ENCODE results near the gene RPL29. TPM values are rescaled to one million over a fixed set of nuclear protein-coding genes. Genes with fewer than 3 reads are reported as not detected.

RPL29 gene
- total and polyA plus RNA-seq, 2 of the 13 experiments (the other 11 are each of a cell fraction or from before 2014, with no cell fraction given), result 1,348 to 2,263 TPM

- TF ChIP-seq PAXIP1 (CRISPR knock-in tag; conservative IDR thresholded peaks at IDR 0.05), result peak; percentile 54; the same call in 1 of the 2 replicates
- peak; percentile 79 for TF ChIP-seq THRA (CRISPR knock-in tag; IDR thresholded peaks at IDR 0.05; ENCODE audit: borderline replicate concordance)
- TF ChIP-seq ZNF883 (CRISPR knock-in tag; IDR thresholded peaks at IDR 0.05; ENCODE audit: not compliant biosample characterization), result peak; percentile 93
- TF ChIP-seq SOX6 (IDR thresholded peaks at IDR 0.05), result no peak
- TF ChIP-seq SOX6 (CRISPR knock-in tag; IDR thresholded peaks at IDR 0.05), result peak; percentile 74
- TF ChIP-seq ZBTB37 (CRISPR knock-in tag; IDR thresholded peaks at IDR 0.05), result no peak
- no peak; the same call in 1 of the 2 replicates for TF ChIP-seq TERF1 (CRISPR knock-in tag; IDR thresholded peaks at IDR 0.05)
- TF ChIP-seq ZMAT5 (CRISPR knock-in tag; IDR thresholded peaks at IDR 0.05; ENCODE audit: borderline replicate concordance, low read depth), result no peak
- TF ChIP-seq MEF2D (CRISPR knock-in tag; IDR thresholded peaks at IDR 0.05), result peak; percentile 92
- no peak for TF ChIP-seq NFE2L2 (IDR thresholded peaks at IDR 0.05; ENCODE audit: low read length)
- peak; percentile 33; the same call in 1 of the 2 replicates for TF ChIP-seq ZSCAN12 (CRISPR knock-in tag; IDR thresholded peaks at IDR 0.05)
- peak; percentile 83 for TF ChIP-seq ZNF431 (CRISPR knock-in tag; IDR thresholded peaks at IDR 0.05; ENCODE audit: borderline replicate concordance, low read depth)
- no peak for TF ChIP-seq TFAP4 (IDR thresholded peaks at IDR 0.05; ENCODE audit: borderline replicate concordance, low read depth)
- peak; percentile 74; the same call in 1 of the 2 replicates for TF ChIP-seq ZFAT (CRISPR knock-in tag; conservative IDR thresholded peaks at IDR 0.05)
- TF ChIP-seq NFYC (CRISPR knock-in tag; IDR thresholded peaks at IDR 0.05), result 0 out of 2 replicates have a peak, but pooled peaks have one; percentile 34
- TF ChIP-seq ZBTB10 (CRISPR knock-in tag; IDR thresholded peaks at IDR 0.05; ENCODE audit: borderline replicate concordance), result peak; percentile 48; the same call in 1 of the 2 replicates
Measured at GRCh38 chr3:51995346-51996163, at the start of gene RPL29 (continued).

All from HepG2 (cell line).